Neural cell (in vitro differentiated cells): ENCODE results near the gene ADIPOR2.
"Not testable (repeated sequence)": the region's sequence is repeated elsewhere in the genome, so short reads cannot be mapped to it uniquely, and the experiment has no call there.

Experiments used
- CTCF ChIP-seq: fragments of 450-650 bp; IDR thresholded peaks from 2 replicates; pipeline ENCODE4 v1.5.1; 2014; ENCODE audit warnings: antibody characterized with exemption, mild to moderate bottlenecking, moderate library complexity; ENCODE audit not compliant: poor library complexity, severe bottlenecking
- EP300 ChIP-seq: fragments of 450-650 bp; conservative IDR thresholded peaks from 2 replicates; pipeline ENCODE4 v1.6.1; 2014; ENCODE audit warnings: antibody characterized with exemption, mild to moderate bottlenecking, moderate library complexity; ENCODE audit not compliant: poor library complexity, severe bottlenecking
- MXI1 ChIP-seq: fragments of 450-650 bp; conservative IDR thresholded peaks from 2 replicates; pipeline ENCODE4 v1.6.1; 2014; ENCODE audit warnings: antibody characterized with exemption, mild to moderate bottlenecking; ENCODE audit not compliant: poor library complexity, severe bottlenecking
- POLR2AphosphoS5 ChIP-seq: IDR thresholded peaks from 2 replicates; pipeline ENCODE4 v1.6.1; 2012
- RAD21 ChIP-seq: fragments of 450-650 bp; conservative IDR thresholded peaks from 2 replicates; pipeline ENCODE4 v1.6.1; 2014; ENCODE audit warnings: antibody characterized with exemption, mild to moderate bottlenecking, moderate library complexity
- REST ChIP-seq: IDR thresholded peaks from 2 replicates; pipeline ENCODE4 v1.6.1; 2012; ENCODE audit warnings: borderline replicate concordance

- TF ChIP-seq RAD21, CTCF, REST, POLR2AphosphoS5, MXI1, EP300: not testable (repeated sequence)
Observed at GRCh38 chr12:1715459-1715858, 24.6 kb downstream of the ADIPOR2 start.
